ENCODE data around the gene UQCRH.
"Not testable (repeated sequence)": the region's sequence is repeated elsewhere in the genome, so short reads cannot be mapped to it uniquely, and the experiment has no call there.

Gene UQCRH

DNA sequence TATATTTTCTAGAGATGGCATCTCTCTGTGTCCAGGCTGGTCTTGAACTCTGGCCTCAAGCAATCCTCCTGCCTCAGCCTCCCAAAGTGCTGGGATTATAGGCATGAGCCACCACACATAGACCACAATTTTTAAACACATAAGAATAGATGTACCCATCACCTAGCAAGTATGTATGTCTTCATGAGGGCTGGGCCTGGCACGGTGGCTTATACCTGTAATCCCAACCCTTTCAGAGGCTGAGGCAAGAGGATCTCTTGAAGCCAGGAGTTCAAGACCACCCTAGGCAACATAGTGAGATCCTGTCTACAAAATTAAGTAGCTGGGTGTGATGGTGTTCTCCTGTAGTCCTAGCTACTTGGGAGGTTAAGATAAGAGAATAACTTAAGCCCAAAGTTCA, 13.8 kb downstream of the UQCRH start:
- H3K4me3 ChIP-seq (replicated peaks in 1 of 2; ENCODE audit: low read depth in 2 of 2, low read length in 2 of 2) = no peak overlapping the region
- TF ChIP-seq, protein P1, sequence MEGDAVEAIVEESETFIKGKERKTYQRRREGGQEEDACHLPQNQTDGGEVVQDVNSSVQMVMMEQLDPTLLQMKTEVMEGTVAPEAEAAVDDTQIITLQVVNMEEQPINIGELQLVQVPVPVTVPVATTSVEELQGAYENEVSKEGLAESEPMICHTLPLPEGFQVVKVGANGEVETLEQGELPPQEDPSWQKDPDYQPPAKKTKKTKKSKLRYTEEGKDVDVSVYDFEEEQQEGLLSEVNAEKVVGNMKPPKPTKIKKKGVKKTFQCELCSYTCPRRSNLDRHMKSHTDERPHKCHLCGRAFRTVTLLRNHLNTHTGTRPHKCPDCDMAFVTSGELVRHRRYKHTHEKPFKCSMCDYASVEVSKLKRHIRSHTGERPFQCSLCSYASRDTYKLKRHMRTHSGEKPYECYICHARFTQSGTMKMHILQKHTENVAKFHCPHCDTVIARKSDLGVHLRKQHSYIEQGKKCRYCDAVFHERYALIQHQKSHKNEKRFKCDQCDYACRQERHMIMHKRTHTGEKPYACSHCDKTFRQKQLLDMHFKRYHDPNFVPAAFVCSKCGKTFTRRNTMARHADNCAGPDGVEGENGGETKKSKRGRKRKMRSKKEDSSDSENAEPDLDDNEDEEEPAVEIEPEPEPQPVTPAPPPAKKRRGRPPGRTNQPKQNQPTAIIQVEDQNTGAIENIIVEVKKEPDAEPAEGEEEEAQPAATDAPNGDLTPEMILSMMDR (IDR thresholded peaks at IDR 0.05; ENCODE audit: low read depth, low read length) = no peak

DNA sequence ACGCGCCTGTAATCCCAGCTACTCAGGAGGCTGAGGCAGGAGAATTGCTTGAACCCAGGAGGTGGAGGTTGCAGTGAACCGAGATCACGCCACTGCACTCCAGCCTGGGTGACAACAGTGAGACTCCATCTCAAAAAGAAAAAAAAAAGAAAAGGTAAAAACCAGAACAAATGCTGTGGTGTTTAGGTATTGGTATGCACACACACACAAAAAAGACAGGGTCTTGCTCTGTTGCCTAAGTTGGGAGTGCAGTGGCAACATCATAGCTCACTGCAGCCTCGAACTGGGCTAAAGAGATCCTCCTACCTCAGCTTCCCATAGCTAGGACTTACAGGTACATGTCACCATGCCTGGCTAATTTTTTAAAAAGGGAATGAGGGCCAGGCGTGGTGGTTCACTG, 15.8 kb downstream of the UQCRH start:
- H3K4me3 ChIP-seq (replicated peaks in 1 of 2; ENCODE audit: low read depth in 2 of 2, low read length in 2 of 2); DNase-seq (ENCODE audit: low read depth in 2 of 2): not testable (repeated sequence)

More for the DNA sequence above, 13.8 kb downstream of the UQCRH start:
- DNase-seq (ENCODE audit: low read depth in 2 of 2) = no peak

DNA sequence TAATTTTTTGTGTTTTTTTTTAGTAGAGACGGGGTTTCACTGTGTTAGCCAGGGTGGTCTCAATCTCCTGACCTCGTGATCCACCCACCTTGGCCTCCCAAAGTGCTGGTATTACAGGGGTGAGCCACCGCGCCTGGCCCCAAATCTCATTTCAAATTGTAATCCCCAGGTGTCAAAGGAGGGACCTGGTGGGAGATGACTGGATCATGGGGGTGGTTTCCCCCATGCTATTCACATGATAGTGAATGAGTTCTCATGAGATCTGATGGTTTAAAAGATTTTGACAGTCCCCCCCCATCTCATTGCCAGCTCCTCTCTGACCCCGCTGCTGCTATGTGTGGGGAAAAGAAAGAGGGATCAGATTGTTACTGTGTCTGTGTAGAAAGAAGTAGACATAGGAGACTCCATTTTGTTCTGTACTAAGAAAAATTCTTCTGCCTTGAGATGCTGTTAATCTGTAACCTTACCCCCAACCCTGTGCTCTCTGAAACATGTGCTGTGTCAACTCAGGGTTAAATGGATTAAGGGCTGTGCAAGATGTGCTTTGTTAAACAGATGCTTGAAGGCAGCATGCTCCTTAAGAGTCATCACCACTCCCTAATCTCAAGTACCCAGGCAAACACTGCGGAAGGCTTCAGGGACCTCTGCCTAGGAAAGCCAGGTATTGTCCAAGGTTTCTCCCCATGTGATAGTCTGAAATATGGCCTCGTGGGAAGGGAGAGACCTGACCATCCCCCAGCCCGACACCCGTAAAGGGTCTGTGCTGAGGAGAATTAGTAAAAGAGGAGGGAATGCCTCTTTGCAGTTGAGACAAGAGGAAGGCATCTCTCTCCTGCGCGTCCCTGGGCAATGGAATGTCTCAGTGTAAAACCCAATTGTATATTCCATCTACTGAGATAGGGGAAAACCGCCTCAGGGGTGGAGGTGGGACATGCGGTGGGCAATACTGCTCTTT, 16.7 kb downstream of the UQCRH start:
- not testable (repeated sequence) for DNase-seq (ENCODE audit: low read depth in 2 of 2); H3K4me3 ChIP-seq (replicated peaks in 1 of 2; ENCODE audit: low read depth in 2 of 2, low read length in 2 of 2)

DNA sequence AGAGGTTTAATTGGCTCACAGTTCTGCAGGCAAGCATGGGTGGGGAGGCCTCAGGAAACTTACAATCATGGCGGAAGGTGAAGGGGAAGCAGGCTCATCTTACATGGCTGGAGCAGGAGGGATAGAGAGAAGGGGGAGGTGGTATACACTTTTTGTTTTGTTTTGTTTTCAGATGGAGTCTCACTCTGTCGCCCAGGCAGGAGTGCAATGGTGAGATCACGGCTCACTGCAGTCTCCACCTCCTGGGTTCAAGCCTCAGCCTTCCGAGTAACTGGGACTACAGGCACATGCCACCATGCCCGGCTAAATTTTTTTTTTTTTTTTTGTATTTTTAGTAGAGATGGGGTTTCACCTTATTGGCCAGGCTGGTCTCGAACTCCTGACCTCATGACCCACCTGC, 18.7 kb downstream of the UQCRH start:
- not testable (repeated sequence) for H3K4me3 ChIP-seq (replicated peaks in 1 of 2; ENCODE audit: low read depth in 2 of 2, low read length in 2 of 2)

DNA sequence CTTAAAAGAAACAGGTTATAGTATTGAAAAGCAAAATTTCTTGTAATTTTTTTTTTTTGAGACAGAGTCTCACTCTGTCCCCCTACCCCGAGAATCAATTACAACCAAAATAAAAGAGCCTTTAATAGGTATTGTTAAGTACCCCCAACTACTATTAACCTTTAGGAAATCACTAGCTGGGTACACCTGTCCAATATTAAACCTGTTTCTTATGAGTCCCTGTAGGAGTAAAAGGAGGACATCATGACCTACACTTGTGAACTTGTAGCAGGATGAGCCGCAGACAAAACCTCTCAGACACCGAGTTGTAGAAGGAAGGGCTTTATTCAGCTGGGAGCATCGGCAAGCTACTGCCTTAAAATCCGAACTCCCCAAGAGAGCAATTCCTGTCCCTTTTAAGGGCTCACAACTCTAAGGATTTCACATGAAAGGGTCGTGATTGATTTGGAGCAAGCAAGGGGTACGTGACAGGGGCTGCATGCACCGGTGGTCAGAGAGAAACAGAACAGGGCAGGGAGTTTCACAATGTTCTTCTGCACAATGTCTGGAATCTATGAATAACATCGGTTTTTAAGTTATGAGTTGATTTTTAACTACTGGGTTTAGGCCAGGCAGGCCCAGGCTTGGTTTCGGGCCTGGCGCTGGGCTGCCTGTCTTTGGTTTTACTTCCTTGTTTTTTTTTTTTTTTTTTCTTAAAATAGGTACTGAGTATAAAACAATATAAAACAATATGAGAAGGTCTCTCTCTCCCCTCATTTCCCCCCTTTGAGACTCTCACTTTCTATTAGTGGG, 22.0 kb downstream of the UQCRH start:
- H3K4me3 ChIP-seq (replicated peaks in 1 of 2; ENCODE audit: low read depth in 2 of 2, low read length in 2 of 2); DNase-seq (ENCODE audit: low read depth in 2 of 2): not testable (repeated sequence)

More for the DNA sequence above, 18.7 kb downstream of the UQCRH start:
- not testable (repeated sequence) for DNase-seq (ENCODE audit: low read depth in 2 of 2)

DNA sequence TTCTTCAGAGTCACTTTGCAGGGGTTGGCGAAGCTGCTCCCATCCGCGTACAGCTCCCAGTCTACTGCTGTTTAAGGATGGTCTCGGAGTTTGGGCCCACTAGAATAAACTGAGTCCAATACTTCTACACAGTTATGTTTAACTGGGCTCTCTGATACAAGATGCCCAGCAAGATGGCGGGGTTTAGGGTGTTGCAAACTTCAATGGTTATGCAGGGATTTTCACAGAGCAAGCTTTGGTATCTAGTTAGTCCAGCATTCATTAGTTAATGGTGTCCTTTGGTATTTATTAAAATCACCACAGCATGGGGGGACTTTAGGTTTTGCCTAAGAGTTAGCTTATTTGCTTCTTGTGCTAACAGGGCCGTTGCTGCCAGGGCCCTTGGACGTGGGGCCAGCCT, 24.7 kb downstream of the UQCRH start:
- H3K4me3 ChIP-seq (replicated peaks in 1 of 2; ENCODE audit: low read depth in 2 of 2, low read length in 2 of 2) = not testable (repeated sequence)

DNA sequence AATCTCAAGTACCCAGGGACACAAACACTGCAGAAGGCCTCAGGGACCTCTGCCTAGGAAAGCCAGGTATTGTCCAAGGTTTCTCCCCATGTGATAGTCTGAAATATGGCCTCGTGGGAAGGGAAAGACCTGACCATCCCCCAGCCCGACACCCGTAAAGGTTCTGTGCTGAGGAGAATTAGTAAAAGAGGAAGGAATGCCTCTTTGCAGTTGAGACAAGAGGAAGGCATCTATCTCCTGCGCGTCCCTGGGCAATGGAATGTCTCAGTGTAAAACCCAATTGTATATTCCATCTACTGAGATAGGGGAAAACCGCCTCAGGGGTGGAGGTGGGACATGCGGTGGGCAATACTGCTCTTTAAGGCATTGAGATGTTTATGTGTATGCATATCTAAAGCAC, 26.3 kb downstream of the UQCRH start:
- not testable (repeated sequence) for DNase-seq (ENCODE audit: low read depth in 2 of 2); H3K4me3 ChIP-seq (replicated peaks in 1 of 2; ENCODE audit: low read depth in 2 of 2, low read length in 2 of 2)

More for the DNA sequence above, 24.7 kb downstream of the UQCRH start:
- DNase-seq (ENCODE audit: low read depth in 2 of 2) = not testable (repeated sequence)

DNA sequence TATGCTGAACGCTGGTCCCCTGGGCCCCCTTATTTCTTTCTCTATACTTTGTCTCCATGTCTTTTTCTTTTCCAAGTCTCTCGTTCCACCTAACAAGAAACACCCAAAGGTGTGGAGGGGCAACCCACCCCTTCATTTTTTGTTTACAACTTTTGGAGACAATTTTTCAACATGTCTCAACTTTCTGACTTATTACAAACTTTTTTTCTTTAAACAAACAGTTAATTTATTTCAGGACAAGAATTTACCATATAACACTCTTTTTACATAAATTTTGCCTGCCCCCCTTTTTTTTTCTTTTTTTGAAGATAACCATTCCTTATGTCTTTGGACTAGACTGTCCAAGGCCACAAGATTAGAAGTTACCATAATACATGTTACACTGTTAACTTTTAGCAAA, 26.9 kb downstream of the UQCRH start:
- not testable (repeated sequence) for DNase-seq (ENCODE audit: low read depth in 2 of 2); H3K4me3 ChIP-seq (replicated peaks in 1 of 2; ENCODE audit: low read depth in 2 of 2, low read length in 2 of 2)

DNA sequence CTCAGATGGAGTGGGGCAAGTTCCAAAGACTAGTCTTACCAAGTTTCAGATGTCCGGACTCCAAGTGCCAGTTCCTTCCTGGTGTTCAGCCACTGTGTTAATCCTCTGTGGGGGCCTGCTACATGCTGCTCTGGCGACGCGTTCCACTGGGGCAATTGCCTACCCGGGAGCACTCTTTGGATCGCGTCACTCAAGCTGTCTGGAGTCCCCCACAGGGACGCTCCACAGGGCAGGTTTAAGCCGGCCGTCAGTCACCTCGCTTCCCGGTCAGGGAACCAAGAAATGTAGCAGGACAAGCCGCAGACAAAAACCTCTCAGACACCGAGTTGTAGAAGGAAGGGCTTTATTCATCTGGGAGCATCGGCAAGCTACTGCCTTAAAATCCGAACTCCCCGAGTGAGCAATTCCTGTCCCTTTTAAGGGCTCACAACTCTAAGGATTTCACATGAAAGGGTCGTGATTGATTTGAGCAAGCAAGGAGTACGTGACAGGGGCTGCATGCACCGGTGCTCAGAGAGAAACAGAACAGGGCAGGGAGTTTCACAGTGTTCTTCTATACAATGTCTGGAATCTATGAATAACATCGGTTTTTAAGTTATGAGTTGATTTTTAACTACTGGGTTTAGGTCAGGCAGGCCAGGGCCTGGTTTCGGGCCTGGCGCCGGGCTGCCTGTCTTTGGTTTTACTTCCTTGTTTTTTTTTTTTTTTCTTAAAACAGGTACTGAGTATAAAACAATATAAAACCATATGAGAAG, 28.5 kb downstream of the UQCRH start:
- H3K4me3 ChIP-seq (replicated peaks in 1 of 2; ENCODE audit: low read depth in 2 of 2, low read length in 2 of 2) = not testable (repeated sequence)

DNA sequence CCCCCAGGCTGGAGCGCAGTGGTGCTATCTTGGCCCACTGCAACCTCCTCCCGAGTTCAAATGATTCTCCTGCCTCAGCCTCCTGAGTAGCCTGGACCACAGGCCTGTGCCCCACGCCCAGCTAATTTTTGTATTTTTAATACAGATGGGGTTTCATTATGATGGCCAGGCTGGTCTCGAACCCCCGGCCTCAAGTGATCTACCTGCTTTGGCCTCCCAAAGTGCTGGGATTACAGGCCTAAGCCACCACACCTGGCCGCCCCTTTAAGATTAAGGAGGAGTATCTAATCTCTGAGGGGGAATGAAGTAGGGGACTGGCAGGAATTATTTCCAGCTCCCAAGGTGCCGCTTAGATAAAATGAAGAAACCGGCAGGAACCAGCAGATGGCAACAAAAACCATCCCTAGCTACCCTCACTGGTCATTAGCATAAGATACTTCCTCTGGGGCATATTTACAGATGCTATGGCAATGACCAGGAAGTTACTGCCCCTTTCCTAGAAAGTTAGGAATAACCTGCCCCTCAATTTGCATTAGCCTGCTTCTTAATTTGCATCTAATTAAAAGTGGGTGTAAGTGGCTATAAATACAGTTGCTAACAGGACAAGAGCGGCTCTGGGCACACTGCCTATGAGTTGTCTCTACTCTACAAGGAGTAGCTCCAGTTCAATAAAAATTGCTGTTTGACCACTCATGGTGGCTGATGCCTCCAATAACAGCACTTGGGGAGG, 30.0 kb downstream of the UQCRH start:
- TF ChIP-seq, protein P1 (IDR thresholded peaks at IDR 0.05; ENCODE audit: low read depth, low read length) = peak; percentile 34
- H3K4me3 ChIP-seq (replicated peaks in 1 of 2; ENCODE audit: low read depth in 2 of 2, low read length in 2 of 2) = no peak overlapping the region
- peak; percentile 50 to 55 for DNase-seq (ENCODE audit: low read depth in 2 of 2)

More for the DNA sequence above, 28.5 kb downstream of the UQCRH start:
- DNase-seq (ENCODE audit: low read depth in 2 of 2) = not testable (repeated sequence)
